ENCODE data around the gene TXNDC11. TPM values are rescaled to one million over a fixed set of nuclear protein-coding genes. Genes with fewer than 3 reads are reported as not detected.
A peak's percentile ranks its signal among the peaks of the same experiment; 100 is the strongest.

TXNDC11 gene
- total and polyA plus RNA-seq, 9 of the 15 experiments (the other 6 are each of a cell fraction or from before 2014, with no cell fraction given) = 0.66 to 32.6 (median 26.2) TPM

- TF ChIP-seq SMARCB1 (IDR thresholded peaks at IDR 0.05; ENCODE audit: insufficient read length, low read depth) (no peak), HCFC1 (IDR thresholded peaks at IDR 0.05; ENCODE audit: low read depth, low read length) (no peak), BHLHE40 (IDR thresholded peaks at IDR 0.05; ENCODE audit: low read length) (peak; percentile 20; the same call in 1 of the 2 replicates), GABPA (tag; conservative IDR thresholded peaks at IDR 0.05; ENCODE audit: low read depth) (no peak), ATF6 (CRISPR knock-in tag; IDR thresholded peaks at IDR 0.05) (no peak), IFI16 (CRISPR knock-in tag; IDR thresholded peaks at IDR 0.05) (no peak), ARID1B (IDR thresholded peaks at IDR 0.05) (no peak)
- TF ChIP-seq, protein P1, sequence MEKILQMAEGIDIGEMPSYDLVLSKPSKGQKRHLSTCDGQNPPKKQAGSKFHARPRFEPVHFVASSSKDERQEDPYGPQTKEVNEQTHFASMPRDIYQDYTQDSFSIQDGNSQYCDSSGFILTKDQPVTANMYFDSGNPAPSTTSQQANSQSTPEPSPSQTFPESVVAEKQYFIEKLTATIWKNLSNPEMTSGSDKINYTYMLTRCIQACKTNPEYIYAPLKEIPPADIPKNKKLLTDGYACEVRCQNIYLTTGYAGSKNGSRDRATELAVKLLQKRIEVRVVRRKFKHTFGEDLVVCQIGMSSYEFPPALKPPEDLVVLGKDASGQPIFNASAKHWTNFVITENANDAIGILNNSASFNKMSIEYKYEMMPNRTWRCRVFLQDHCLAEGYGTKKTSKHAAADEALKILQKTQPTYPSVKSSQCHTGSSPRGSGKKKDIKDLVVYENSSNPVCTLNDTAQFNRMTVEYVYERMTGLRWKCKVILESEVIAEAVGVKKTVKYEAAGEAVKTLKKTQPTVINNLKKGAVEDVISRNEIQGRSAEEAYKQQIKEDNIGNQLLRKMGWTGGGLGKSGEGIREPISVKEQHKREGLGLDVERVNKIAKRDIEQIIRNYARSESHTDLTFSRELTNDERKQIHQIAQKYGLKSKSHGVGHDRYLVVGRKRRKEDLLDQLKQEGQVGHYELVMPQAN (IDR thresholded peaks at IDR 0.05; ENCODE audit: borderline replicate concordance) = no peak
- TF ChIP-seq, protein P2, sequence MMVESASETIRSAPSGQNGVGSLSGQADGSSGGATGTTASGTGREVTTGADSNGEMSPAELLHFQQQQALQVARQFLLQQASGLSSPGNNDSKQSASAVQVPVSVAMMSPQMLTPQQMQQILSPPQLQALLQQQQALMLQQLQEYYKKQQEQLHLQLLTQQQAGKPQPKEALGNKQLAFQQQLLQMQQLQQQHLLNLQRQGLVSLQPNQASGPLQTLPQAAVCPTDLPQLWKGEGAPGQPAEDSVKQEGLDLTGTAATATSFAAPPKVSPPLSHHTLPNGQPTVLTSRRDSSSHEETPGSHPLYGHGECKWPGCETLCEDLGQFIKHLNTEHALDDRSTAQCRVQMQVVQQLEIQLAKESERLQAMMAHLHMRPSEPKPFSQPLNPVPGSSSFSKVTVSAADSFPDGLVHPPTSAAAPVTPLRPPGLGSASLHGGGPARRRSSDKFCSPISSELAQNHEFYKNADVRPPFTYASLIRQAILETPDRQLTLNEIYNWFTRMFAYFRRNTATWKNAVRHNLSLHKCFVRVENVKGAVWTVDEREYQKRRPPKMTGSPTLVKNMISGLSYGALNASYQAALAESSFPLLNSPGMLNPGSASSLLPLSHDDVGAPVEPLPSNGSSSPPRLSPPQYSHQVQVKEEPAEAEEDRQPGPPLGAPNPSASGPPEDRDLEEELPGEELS (CRISPR knock-in tag; IDR thresholded peaks at IDR 0.05; ENCODE audit: borderline replicate concordance) = no peak
These were observed 74.6 kb downstream of the TXNDC11 start, which contains the start of gene SNN (continued) for GRCh38 chr16:11667824-11668622.
